OCI-LY3 (cell line): ENCODE measurements around the gene FAM163A.

Experiments
- EZH2phosphoT487 ChIP-seq: fragments of 200-600 bp; shearing (Covaris generic); IDR thresholded peaks from 2 replicates; pipeline ENCODE4 v1.6.1; 2018; ENCODE audit warnings: antibody characterized with exemption, mixed run types, low read depth
- TF ChIP-seq, protein P1 (sequence below): fragments of 200-600, 300-600 bp; sonication (generic); IDR thresholded peaks from 2 replicates; pipeline ENCODE4 v1.5.1; 2014; ENCODE audit warnings: antibody characterized with exemption, low read length, low read depth

DNA sequence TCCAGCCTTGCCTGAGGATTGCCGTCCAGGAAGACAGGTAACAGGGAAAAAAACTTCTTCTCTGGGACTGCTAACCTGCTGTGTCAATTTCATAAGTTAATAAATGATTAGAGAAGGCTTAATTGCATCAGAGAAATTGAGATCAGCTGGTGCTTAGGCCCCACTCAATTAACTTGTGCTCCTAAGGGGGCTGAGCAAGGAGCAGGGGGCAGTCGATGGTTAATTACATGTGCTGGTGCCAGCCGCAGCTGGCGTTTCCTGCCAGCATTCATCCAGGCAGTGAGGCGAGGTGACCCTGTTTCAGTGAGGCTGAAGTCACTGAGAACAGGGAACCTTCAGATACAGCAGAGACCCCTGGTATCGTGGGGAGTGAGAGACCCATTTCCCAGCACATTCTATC is 60.0 kb downstream of the FAM163A start:
- TF ChIP-seq, protein P1, sequence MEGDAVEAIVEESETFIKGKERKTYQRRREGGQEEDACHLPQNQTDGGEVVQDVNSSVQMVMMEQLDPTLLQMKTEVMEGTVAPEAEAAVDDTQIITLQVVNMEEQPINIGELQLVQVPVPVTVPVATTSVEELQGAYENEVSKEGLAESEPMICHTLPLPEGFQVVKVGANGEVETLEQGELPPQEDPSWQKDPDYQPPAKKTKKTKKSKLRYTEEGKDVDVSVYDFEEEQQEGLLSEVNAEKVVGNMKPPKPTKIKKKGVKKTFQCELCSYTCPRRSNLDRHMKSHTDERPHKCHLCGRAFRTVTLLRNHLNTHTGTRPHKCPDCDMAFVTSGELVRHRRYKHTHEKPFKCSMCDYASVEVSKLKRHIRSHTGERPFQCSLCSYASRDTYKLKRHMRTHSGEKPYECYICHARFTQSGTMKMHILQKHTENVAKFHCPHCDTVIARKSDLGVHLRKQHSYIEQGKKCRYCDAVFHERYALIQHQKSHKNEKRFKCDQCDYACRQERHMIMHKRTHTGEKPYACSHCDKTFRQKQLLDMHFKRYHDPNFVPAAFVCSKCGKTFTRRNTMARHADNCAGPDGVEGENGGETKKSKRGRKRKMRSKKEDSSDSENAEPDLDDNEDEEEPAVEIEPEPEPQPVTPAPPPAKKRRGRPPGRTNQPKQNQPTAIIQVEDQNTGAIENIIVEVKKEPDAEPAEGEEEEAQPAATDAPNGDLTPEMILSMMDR: no peak
- TF ChIP-seq EZH2phosphoT487: no peak
